ENCODE data around the gene LCA5. TPM values are rescaled to one million over a fixed set of nuclear protein-coding genes. Genes with fewer than 3 reads are reported as not detected.

Gene LCA5
- 1.3 and 1.9 TPM in 2 replicates for total RNA-seq

DNA sequence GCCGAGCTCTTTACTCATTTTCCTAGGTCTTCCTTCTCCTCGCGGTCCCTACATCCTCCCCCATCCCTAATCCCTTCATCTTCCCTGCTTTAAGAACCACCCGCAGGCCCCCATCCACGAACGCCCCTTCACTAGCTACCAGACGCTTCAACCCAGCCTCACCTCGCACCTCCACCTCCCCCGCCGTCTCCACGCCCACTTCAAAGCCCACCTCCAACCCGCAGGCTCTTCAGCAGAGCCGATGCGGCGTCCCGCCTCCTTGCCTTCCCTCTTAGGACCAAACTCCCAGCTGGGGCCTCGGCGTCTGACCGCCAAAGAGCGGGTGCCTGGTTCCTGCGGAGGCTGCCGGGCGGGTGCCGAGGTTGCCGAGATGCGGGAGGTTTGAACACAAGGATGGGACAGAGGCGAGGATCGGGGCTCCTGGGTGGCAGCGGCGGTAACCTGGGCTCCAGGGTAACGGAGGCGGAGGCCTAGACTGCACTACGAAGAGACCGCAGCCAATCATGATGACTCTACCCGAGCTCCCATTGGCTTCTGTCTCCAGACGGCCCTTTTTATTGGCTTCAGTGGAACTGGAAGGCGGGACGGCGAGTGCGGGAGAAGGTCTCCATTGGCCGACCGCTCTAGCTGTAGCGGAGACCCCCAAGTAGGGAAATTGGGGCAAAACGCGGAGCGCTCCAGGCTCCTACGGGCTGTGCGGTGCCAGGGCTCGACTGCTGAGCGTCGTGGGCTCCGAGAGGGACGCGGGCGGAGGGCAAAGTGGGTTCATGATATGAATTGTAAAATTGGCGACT lies at the start of gene LCA5:
LCA5 (minus strand) TSS at position 477 of the 794 bp plus-strand sequence. CDS start 18,536 bp downstream, outside the sequence.

Other genes starting within 250 kb of the LCA5 start
- gene SH3BGRL2, start 93.9 kb upstream of the LCA5 start, total RNA-seq = 2.1 and 2.3 TPM in 2 replicates

All from hair follicular keratinocyte (primary cell).